Peyer's patch (tissue), 4 donors: ENCODE results near the gene EFCAB8.

Experiments used
- CTCF ChIP-seq, 6 experiments: fragments of 450-650 bp in 4 of 6; fragments of 200-600 bp in 2 of 6; sonication (generic) in 1 of 6; IDR thresholded peaks; one replicate each; pipeline ENCODE4 v1.5.1; 2017 to 2019; ENCODE audit warnings: antibody characterized with exemption in 6 of 6, mild to moderate bottlenecking in 3 of 6, moderate library complexity in 1 of 6
- POLR2A ChIP-seq, 2 donors: fragments of 450-650 bp; IDR thresholded peaks; one replicate each; pipeline ENCODE4 v1.5.1; 2017; ENCODE audit warnings: antibody characterized with exemption in 2 of 2, mild to moderate bottlenecking in 2 of 2, moderate library complexity in 2 of 2

GRCh38 chr20:32877507-32877906, 18.8 kb downstream of the EFCAB8 start:
- TF ChIP-seq CTCF (IDR thresholded peaks at IDR 0.05) (no peak), POLR2A (IDR thresholded peaks at IDR 0.05) (no peak)
